ENCODE measurements around the gene GJC2.

Gene GJC2

DNA sequence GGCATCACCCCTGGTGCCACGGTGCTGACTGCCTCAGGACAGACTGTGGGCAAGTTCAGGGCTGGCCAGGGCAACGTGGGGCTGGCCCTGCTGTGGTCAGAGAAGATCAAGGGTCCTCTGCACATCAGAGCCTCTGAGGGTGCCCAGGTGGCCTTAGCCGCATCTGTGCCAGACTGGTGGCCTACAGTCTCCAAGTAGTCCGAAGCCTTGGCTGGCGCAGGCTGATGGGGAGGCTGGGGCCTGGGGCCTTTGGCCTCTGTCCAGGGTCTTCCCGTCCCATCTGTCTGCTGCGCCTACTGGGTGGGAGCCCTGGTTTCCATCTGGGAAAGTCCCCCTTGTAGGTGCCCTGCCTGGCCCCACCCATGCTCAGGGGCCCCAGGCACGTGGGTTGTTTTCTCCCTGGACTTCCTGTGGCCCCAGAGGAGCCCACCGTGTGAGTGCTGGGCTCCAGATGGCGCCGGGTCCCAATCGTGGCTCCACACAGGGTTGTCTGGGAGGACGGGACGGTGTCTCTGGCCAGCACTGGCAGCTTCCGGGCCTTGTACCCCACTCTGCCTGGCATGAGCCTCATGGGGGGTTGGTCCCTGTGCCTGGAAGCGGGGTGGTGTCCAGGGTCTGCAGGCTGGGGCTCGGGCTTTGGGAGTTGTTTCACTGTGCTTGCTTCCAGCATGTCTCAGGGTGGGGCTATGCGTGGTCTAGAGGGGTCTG is 25.7 kb downstream of the GJC2 start:
- DNase-seq (ENCODE audit: extremely low read depth, low read depth), result no peak
- TF ChIP-seq, protein P1, sequence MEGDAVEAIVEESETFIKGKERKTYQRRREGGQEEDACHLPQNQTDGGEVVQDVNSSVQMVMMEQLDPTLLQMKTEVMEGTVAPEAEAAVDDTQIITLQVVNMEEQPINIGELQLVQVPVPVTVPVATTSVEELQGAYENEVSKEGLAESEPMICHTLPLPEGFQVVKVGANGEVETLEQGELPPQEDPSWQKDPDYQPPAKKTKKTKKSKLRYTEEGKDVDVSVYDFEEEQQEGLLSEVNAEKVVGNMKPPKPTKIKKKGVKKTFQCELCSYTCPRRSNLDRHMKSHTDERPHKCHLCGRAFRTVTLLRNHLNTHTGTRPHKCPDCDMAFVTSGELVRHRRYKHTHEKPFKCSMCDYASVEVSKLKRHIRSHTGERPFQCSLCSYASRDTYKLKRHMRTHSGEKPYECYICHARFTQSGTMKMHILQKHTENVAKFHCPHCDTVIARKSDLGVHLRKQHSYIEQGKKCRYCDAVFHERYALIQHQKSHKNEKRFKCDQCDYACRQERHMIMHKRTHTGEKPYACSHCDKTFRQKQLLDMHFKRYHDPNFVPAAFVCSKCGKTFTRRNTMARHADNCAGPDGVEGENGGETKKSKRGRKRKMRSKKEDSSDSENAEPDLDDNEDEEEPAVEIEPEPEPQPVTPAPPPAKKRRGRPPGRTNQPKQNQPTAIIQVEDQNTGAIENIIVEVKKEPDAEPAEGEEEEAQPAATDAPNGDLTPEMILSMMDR (IDR thresholded peaks at IDR 0.05; ENCODE audit: low read depth, low read length), result no peak

GRCh38 chr1:228176024-228176395 is 26.3 kb downstream of the GJC2 start:
- TF ChIP-seq, protein P1 (IDR thresholded peaks at IDR 0.05; ENCODE audit: low read depth, low read length), result no peak
- no peak for DNase-seq (ENCODE audit: extremely low read depth, low read depth)

- TF ChIP-seq, protein P1 (IDR thresholded peaks at IDR 0.05; ENCODE audit: low read depth, low read length), result no peak
Measured at GRCh38 chr1:228176461-228177182, 26.9 kb downstream of the GJC2 start.

DNA sequence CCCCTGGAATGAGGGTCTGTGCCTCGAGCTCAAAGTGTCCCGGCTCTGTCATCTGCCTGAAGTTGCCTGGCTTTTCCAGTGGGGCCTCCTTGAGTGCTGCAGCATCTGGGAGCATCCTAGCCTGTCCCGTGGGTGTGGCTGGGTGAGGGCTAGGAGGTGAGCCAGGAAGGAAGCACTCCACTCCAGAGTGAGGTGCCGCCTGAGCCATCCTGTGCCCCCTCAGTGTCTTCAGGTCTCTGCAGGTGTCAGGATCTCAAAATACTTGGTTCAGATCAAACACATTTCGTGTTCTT is 27.4 kb downstream of the GJC2 start:
- TF ChIP-seq, protein P1 (IDR thresholded peaks at IDR 0.05; ENCODE audit: low read depth, low read length), result no peak
- no peak for DNase-seq (ENCODE audit: extremely low read depth, low read depth)

More at GRCh38 chr1:228176461-228177182, 26.9 kb downstream of the GJC2 start:
- no peak for DNase-seq (ENCODE audit: extremely low read depth, low read depth)

GRCh38 chr1:228177721-228178710 is 28.3 kb downstream of the GJC2 start:
- TF ChIP-seq, protein P1 (IDR thresholded peaks at IDR 0.05; ENCODE audit: low read depth, low read length), result no peak
- DNase-seq (ENCODE audit: extremely low read depth, low read depth), result no peak

- TF ChIP-seq, protein P1 (IDR thresholded peaks at IDR 0.05; ENCODE audit: low read depth, low read length), result no peak
- no peak for DNase-seq (ENCODE audit: extremely low read depth, low read depth)
Measured at GRCh38 chr1:228178737-228179684, 29.3 kb downstream of the GJC2 start.

Measured in AG09319 (cell line).